HT-29 (cell line): ENCODE results near the gene DMD. TPM values are rescaled to one million over a fixed set of nuclear protein-coding genes. Genes with fewer than 3 reads are reported as not detected.

Experiments
- DNase-seq: peaks from one replicate; pipeline ENCODE4 v3.0.0-alpha.2; 2015; ENCODE audit warnings: low spot score
- total RNA-seq: library from RNA; depleted of rRNA; stranded (reverse); fragments of >200 nt; shearing (Covaris generic); gene quantifications from 2 replicates; pipeline ENCODE4 v1.2.3, GENCODE V29; 2014

DMD gene
- total RNA-seq, 1 experiment from 2014 or later: not detected

GRCh38 chrX:32514986-32515385 lies 696.4 kb downstream of the DMD start:
- DNase-seq: no peak

GRCh38 chrX:32501606-32502005 lies 709.7 kb downstream of the DMD start:
- DNase-seq: no peak

- DNase-seq: no peak
Measured at GRCh38 chrX:32496671-32497070, 714.7 kb downstream of the DMD start.

GRCh38 chrX:32495855-32496254 lies 715.5 kb downstream of the DMD start:
- no peak for DNase-seq

- no peak for DNase-seq
Measured at GRCh38 chrX:32489125-32489524, 722.2 kb downstream of the DMD start.

GRCh38 chrX:32483534-32484136 lies 727.7 kb downstream of the DMD start:
- no peak for DNase-seq

- no peak for DNase-seq
Measured at GRCh38 chrX:32480019-32480418, 731.3 kb downstream of the DMD start.

GRCh38 chrX:32472364-32472763 lies 739.0 kb downstream of the DMD start:
- DNase-seq: no peak

GRCh38 chrX:32455704-32456103 lies 755.6 kb downstream of the DMD start:
- no peak for DNase-seq

- DNase-seq: no peak
Measured at GRCh38 chrX:32451954-32452695, 759.2 kb downstream of the DMD start.

- DNase-seq: no peak
Measured at GRCh38 chrX:32448945-32449344, 762.4 kb downstream of the DMD start.

GRCh38 chrX:32448320-32448719 lies 763.0 kb downstream of the DMD start:
- no peak for DNase-seq

GRCh38 chrX:32447640-32448039 lies 763.7 kb downstream of the DMD start:
- no peak for DNase-seq

- no peak for DNase-seq
Measured at GRCh38 chrX:32443841-32444240, 767.5 kb downstream of the DMD start.

- no peak for DNase-seq
Measured at GRCh38 chrX:32421266-32421665, 790.1 kb downstream of the DMD start.

- DNase-seq: peak; percentile 32
Measured at GRCh38 chrX:32408389-32408788, 803.0 kb downstream of the DMD start.

GRCh38 chrX:32397562-32398216 lies 813.7 kb downstream of the DMD start:
- DNase-seq: no peak

GRCh38 chrX:32395878-32396277 lies 815.5 kb downstream of the DMD start:
- no peak for DNase-seq

- no peak for DNase-seq
Measured at GRCh38 chrX:32392655-32393054, 818.7 kb downstream of the DMD start.

- DNase-seq: no peak
Measured at GRCh38 chrX:32370456-32371205, 840.7 kb downstream of the DMD start.

GRCh38 chrX:32293962-32294700 lies 917.2 kb downstream of the DMD start:
- no peak for DNase-seq
